HEK293T (cell line): ENCODE data around the gene RIPOR2.
"Not testable (repeated sequence)": the region's sequence is repeated elsewhere in the genome, so short reads cannot be mapped to it uniquely, and the experiment has no call there.

Source experiments
- CTCF ChIA-PET: fragments of 350-600 bp; formaldehyde crosslinking; extraction: SDS; loops from one replicate; lab custom pipeline; 2021; ENCODE audit warnings: antibody characterized with exemption, inconsistent platforms; lab: Yijun Ruan, JAX
- POLR2A ChIA-PET: fragments of 350-600 bp; formaldehyde crosslinking; extraction: SDS; loops from one replicate; lab custom pipeline; 2020; ENCODE audit warnings: antibody characterized with exemption, inconsistent platforms; lab: Yijun Ruan, JAX
- DNase-seq: peaks from one replicate; pipeline ENCODE4 v3.0.0; 2012; ENCODE audit warnings: mixed read lengths; ENCODE audit errors: extremely low spot score
- ARNT ChIP-seq: fragments of 450-650 bp; IDR thresholded peaks from 2 replicates; pipeline ENCODE4 v1.6.1; 2017; ENCODE audit warnings: mild to moderate bottlenecking
- BHLHE40 ChIP-seq: fragments of 450-650 bp; IDR thresholded peaks from 2 replicates; pipeline ENCODE4 v1.6.1; 2016; ENCODE audit warnings: mild to moderate bottlenecking, moderate library complexity, borderline replicate concordance
- CTBP1 ChIP-seq: fragments of 450-650 bp; IDR thresholded peaks from 2 replicates; pipeline ENCODE4 v1.6.1; 2016; ENCODE audit warnings: borderline replicate concordance
- ELF4 ChIP-seq: fragments of 450-650 bp; IDR thresholded peaks from 2 replicates; pipeline ENCODE4 v1.6.1; 2017; ENCODE audit warnings: antibody characterized with exemption
- FOXA1 ChIP-seq: fragments of 450-650 bp; IDR thresholded peaks from 2 replicates; pipeline ENCODE4 v1.6.1; 2016; ENCODE audit warnings: mild to moderate bottlenecking
- FOXK2 ChIP-seq: fragments of 450-650 bp; IDR thresholded peaks from 2 replicates; pipeline ENCODE4 v1.6.1; 2016; ENCODE audit warnings: mild to moderate bottlenecking
- FOXM1 ChIP-seq: fragments of 450-650 bp; IDR thresholded peaks from 2 replicates; pipeline ENCODE4 v1.6.1; 2017; ENCODE audit warnings: mild to moderate bottlenecking, borderline replicate concordance
- HDGF ChIP-seq: fragments of 450-650 bp; IDR thresholded peaks from 2 replicates; pipeline ENCODE4 v1.6.1; 2017; ENCODE audit warnings: antibody characterized with exemption, borderline replicate concordance
- L3MBTL2 ChIP-seq: fragments of 450-650 bp; conservative IDR thresholded peaks from 2 replicates; pipeline ENCODE4 v1.6.1; 2016; ENCODE audit warnings: mild to moderate bottlenecking
- LEF1 ChIP-seq: fragments of 450-650 bp; IDR thresholded peaks from 2 replicates; pipeline ENCODE4 v1.6.1; 2017; ENCODE audit warnings: mild to moderate bottlenecking, borderline replicate concordance
- NFRKB ChIP-seq: fragments of 450-650 bp; IDR thresholded peaks from 2 replicates; pipeline ENCODE4 v1.6.1; 2016; ENCODE audit warnings: mild to moderate bottlenecking, moderate library complexity
- PKNOX1 ChIP-seq: fragments of 450-650 bp; IDR thresholded peaks from 2 replicates; pipeline ENCODE4 v1.6.1; 2016
- SP1 ChIP-seq: fragments of 450-650 bp; IDR thresholded peaks from 2 replicates; pipeline ENCODE4 v1.6.1; 2017
- SUZ12 ChIP-seq: fragments of 450-650 bp; IDR thresholded peaks from 2 replicates; pipeline ENCODE4 v1.6.1; 2016; ENCODE audit warnings: mild to moderate bottlenecking
- TARDBP ChIP-seq: fragments of 450-650 bp; IDR thresholded peaks from 2 replicates; pipeline ENCODE4 v1.6.1; 2016
- ZNF384 ChIP-seq: fragments of 450-650 bp; IDR thresholded peaks from 2 replicates; pipeline ENCODE4 v1.6.1; 2016

The RIPOR2 gene

GRCh38 chr6:24953726-24954125, 18.0 kb upstream of the RIPOR2 start:
- TF ChIP-seq SUZ12 (no peak), FOXA1 (no peak), SP1 (no peak), ZNF384 (no peak), FOXM1 (no peak), BHLHE40 (no peak), ELF4 (no peak), TARDBP (no peak), CTBP1 (no peak), NFRKB (no peak), PKNOX1 (no peak), FOXK2 (no peak)
- DNase-seq, result no peak
- CTCF ChIA-PET, result no interaction called here
- POLR2A ChIA-PET, result no interaction called here

GRCh38 chr6:24951811-24952299, 16.1 kb upstream of the RIPOR2 start:
- TF ChIP-seq TARDBP (no peak), FOXM1 (no peak), ELF4 (no peak), PKNOX1 (no peak), FOXA1 (no peak), SUZ12 (no peak), SP1 (no peak), CTBP1 (no peak), ZNF384 (no peak), NFRKB (no peak), L3MBTL2 (no peak), BHLHE40 (no peak), LEF1 (no peak), HDGF (no peak), ARNT (no peak), FOXK2 (no peak)
- DNase-seq, result no peak
- ChIA-PET CTCF (interaction anchor here (1.0 kb wide), 1 partner anchor 18 kb away, joined by 5 read pairs; no protein-coding TSS in a partner anchor), POLR2A (no interaction called here)

DNA sequence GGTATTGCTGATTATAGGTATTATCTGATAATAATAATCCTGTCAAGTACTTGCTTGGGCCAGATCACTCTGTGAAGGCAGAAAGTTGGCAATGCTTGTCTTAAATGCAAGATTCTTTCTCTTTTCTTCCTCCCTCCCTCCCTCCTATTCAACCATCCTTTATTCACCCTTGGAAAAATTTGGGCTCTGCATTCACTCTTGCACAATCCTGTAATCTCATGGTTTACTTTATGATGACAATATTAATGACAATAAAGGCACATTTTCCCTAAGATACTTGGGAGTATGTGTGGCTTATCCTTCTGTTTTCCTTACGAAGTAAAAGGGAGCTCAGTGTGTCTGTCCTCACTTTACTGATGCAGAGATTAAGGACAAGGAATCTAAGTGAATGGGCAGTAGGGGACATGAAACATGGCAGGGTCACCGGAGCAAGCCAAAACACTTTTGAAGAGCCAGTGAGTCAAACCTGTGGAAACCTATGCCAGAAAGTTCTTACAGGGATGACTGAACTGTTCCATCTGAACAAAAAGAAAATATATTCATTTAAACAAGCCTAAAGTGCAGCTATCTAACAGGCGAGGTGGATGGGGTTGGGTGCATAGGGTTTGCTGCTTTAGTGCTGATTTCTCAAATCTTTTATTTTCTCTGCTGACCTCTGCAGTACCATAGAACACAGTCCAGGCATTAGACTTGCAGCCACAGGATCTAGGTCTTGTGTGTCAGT, 14.6 kb upstream of the RIPOR2 start:
- CTCF ChIA-PET, result no interaction called here
- no peak for TF ChIP-seq SP1
- no peak for TF ChIP-seq ARNT
- DNase-seq, result no peak
- POLR2A ChIA-PET, result no interaction called here

- CTCF ChIA-PET, result interaction anchor here (1.0 kb wide), 1 partner anchor 16 kb away, joined by 3 read pairs; no protein-coding TSS in a partner anchor
- POLR2A ChIA-PET, result no interaction called here
- TF ChIP-seq PKNOX1 (no peak), CTBP1 (no peak), TARDBP (no peak), ZNF384 (no peak), FOXK2 (no peak), ARNT (no peak), ELF4 (no peak), SP1 (no peak), BHLHE40 (no peak), NFRKB (no peak), HDGF (no peak), LEF1 (no peak), L3MBTL2 (no peak), FOXM1 (no peak)
- no peak for DNase-seq
These were observed 13.3 kb upstream of the RIPOR2 start for GRCh38 chr6:24949020-24949569.

DNA sequence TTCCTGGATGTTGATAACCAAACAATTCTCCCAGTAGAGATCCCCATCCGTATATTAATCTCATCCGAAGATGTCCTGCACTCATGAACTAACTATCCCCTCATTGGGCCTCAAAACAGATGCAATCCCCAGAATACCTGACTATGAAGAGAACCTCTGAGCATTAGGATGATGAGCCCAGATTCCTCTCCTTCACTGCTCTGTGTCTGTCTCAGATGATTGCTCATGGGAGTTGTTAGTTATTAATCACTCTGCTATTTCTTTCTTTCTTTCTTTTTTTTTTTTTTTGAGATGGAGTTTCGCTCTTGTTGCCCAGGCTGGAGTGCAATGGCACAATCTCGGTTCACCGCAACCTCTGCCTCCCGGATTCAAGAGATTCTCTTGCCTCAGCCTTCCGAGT, 12.5 kb upstream of the RIPOR2 start:
- DNase-seq, POLR2A ChIA-PET: not testable (repeated sequence)
- CTCF ChIA-PET, result interaction anchor here (1.0 kb wide), 1 partner anchor 15 kb away, joined by 3 read pairs; no protein-coding TSS in a partner anchor

- DNase-seq, result no peak
- ChIA-PET POLR2A (no interaction called here), CTCF (no interaction called here)
- TF ChIP-seq HDGF (no peak), BHLHE40 (no peak), PKNOX1 (no peak), CTBP1 (no peak), FOXM1 (no peak), ELF4 (no peak), SP1 (no peak), FOXA1 (no peak), L3MBTL2 (no peak), SUZ12 (no peak), NFRKB (no peak), LEF1 (no peak), ZNF384 (no peak), FOXK2 (no peak), TARDBP (no peak), ARNT (no peak)
These were observed 11.9 kb upstream of the RIPOR2 start for GRCh38 chr6:24947636-24948035.
